ENCODE data around the gene HIVEP3.

GRCh38 chr1:41872074-41872473 lies 46.6 kb downstream of the HIVEP3 start:
- TF ChIP-seq POLR2A (IDR thresholded peaks at IDR 0.05): no peak
- TF ChIP-seq CTCF (IDR thresholded peaks at IDR 0.05): no peak
